Ovary (tissue), 10 donors: ENCODE results near the gene PRM2. TPM values are rescaled to one million over a fixed set of nuclear protein-coding genes. Genes with fewer than 3 reads are reported as not detected.

ENCODE experiments used
- DNase-seq, 5 donors: peaks; one replicate each; pipeline ENCODE4 v3.0.0-alpha.2; 2019 to 2020
- H3K27ac ChIP-seq, 2 donors: fragments of 200-600 bp; one replicate each; pipeline versions ENCODE4 v1.5.1 to v1.8.0; 2019 to 2022
- H3K27me3 ChIP-seq: fragments of 200-600 bp; one replicate; pipeline ENCODE4 v1.8.0; 2022
- H3K36me3 ChIP-seq: fragments of 200-600 bp; sonication (generic); one replicate; pipeline ENCODE4 v1.5.1; 2019
- H3K4me1 ChIP-seq: one replicate; pipeline ENCODE4 v1.8.1; 2013; ENCODE audit warnings: mild to moderate bottlenecking, moderate library complexity; ENCODE audit not compliant: insufficient read depth
- H3K4me3 ChIP-seq: fragments of 200-600 bp; sonication (generic); one replicate; pipeline ENCODE4 v1.5.1; 2017
- H3K9me3 ChIP-seq, 2 donors: fragments of 200-600 bp in 1 of 2; sonication (generic) in 1 of 2; one replicate each; pipeline versions ENCODE4 v1.5.1 to v1.8.1; 2013 to 2019; ENCODE audit warnings: mild to moderate bottlenecking in 1 of 2, moderate library complexity in 1 of 2
- CTCF ChIP-seq, 3 donors: fragments of 450-650 bp in 2 of 3; fragments of 200-600 bp in 1 of 3; IDR thresholded peaks; one replicate each; pipeline versions ENCODE4 v1.5.1 to v1.8.0; 2016 to 2022; ENCODE audit warnings: antibody characterized with exemption in 3 of 3, mild to moderate bottlenecking in 1 of 3
- EP300 ChIP-seq: sonication (generic); formaldehyde crosslinking; IDR thresholded peaks from one replicate; pipeline ENCODE4 v1.6.1; 2017; ENCODE audit warnings: antibody characterized with exemption
- POLR2A ChIP-seq: fragments of 450-650 bp; IDR thresholded peaks from one replicate; pipeline ENCODE4 v1.6.1; 2017; ENCODE audit warnings: antibody characterized with exemption, mild to moderate bottlenecking, moderate library complexity
- WGBS, 3 donors: extraction: QIAGEN DNeasy Blood & Tissue Kit in 1 of 3; methylation state at CpG; one replicate each; pipeline versions ENCODE4 v1.1.5 to v1.1.7; 2013 to 2017; 5-methylcytosine and 5-hydroxymethylcytosine counted together
- intact Hi-C, 4 donors: fragments of 100-400 bp; cut with DNase I; formaldehyde crosslinking; loops; one replicate each; pipeline versions ENCODE4 v1.11.0 to v1.15.1; 2022 to 2023
- long read RNA-seq, 3 donors: library from polyadenylated mRNA in 2 of 3; unstranded in 2 of 3; transcript quantifications; one replicate each; pipeline ENCODE4 v2.0.0 and lab custom pipeline, GENCODE V29; 2021 to 2026
- polyA plus RNA-seq, 2 donors: library from polyadenylated mRNA; stranded (reverse); fragments of 200-250 nt in 1 of 2; fragments of 350-450 nt in 1 of 2; fragmentation: Illumina TruSeq in 1 of 2; extraction: RNeasy Lipid Tissue Mini Kit (QIAGEN cat#74804) in 1 of 2; gene quantifications; one replicate each; pipeline ENCODE4 v1.2.3, GENCODE V29; 2013 to 2014
- total RNA-seq, 7 donors: library from RNA; depleted of rRNA in 2 of 7; stranded (reverse); fragments of >200 nt in 2 of 7; fragmentation: NEBNext Ultra II Directional in 3 of 7; extraction: Animal tissue kit (Norgen Biotek cat#: 25700) in 3 of 7; gene quantifications; one replicate each; pipeline versions ENCODE4 v1.1.0 to v1.2.4, GENCODE V29; 2016 to 2023
- donor health status: DM: no; HTN: no; CAD: no; lungs with moderate emphysema.
- donor health status: DM: no; HTN: no; CAD: no.
- donor health status: Bipolar disorder and iron deficiency.
- donor health status: DM: yes; HTN: yes; CAD: no.
- donor health status: DM: no; HTN: no; CAD: no.
- donor health status: DM: yes; HTN: yes; CAD: no.

Gene PRM2
- not detected for total RNA-seq
- not detected for polyA plus RNA-seq
- long read RNA-seq, donor 1, result 0 reads
- long read RNA-seq, donor 2, result 0 reads
- long read RNA-seq, donor 3, result 0 reads

GRCh38 chr16:11276143-11276895 lies at the start of gene PRM2:
Gene PRM2 (minus strand): TSS chr16:11276480. CDS start chr16:11276370, 110 bp downstream.
- intact Hi-C loops, result no loop called here
- no peak for TF ChIP-seq POLR2A
- no peak for TF ChIP-seq EP300
- no peak for TF ChIP-seq CTCF (IDR thresholded peaks at IDR 0.05)
- no peak for DNase-seq
- Histone ChIP-seq H3K36me3 (no peaks in the 10 kb centered on the region), H3K4me3 (no peak within 1 kb of the TSS), H3K4me1 (no peaks in the 10 kb centered on the region), H3K27ac (no peak within 1 kb of the TSS), H3K9me3 (no peaks in the 10 kb centered on the region), H3K27me3 (no peaks in the 10 kb centered on the region)
- 91 to 95% (median 93%) methylated on average over 26 of the region's 26 CpGs for WGBS, 3 donors

DNA sequence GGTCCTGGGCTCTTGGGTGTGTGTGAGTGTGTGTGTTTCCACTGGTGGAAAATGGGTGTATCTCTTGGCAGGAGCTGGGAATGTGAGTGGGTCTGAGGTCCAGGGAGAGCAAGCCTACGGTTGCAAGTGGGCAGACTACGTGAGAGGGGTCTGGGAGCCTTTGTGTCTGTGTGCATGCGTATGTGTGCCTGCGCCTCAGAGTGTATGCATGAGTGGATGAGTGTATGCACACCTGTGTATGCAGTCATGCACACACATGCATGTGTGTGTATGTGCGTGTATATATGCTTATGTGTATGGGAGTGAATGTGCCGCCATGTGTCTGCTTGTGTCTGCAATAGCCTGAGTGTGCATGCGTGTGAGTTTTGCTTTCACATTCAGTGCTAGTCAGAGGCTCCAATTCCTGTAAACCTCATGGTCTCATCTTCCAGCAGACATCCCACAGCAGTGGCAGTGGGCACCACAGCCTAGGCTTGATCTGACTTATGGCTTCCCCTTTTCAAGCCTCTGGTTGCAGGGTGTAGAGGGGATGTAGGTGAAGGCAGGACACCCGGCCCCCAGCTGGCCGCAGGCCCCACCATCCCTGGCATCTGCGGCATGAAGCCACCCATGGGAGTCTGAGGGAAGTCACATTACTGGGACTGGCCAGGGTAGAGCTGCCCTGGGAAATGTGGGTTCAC lies 49.3 kb upstream of the PRM2 start:
- Histone ChIP-seq H3K4me1 (peaks cover 6% of the 10 kb centered on the region), H3K9me3 (no peaks in the 10 kb centered on the region), H3K4me3 (no peak overlapping the region), H3K27me3 (no peaks in the 10 kb centered on the region), H3K36me3 (no peaks in the 10 kb centered on the region), H3K27ac (no peak overlapping the region)
- intact Hi-C loops, result no loop called here
- no peak for DNase-seq
- TF ChIP-seq EP300 (no peak), POLR2A (no peak), CTCF (IDR thresholded peaks at IDR 0.05) (no peak)
- WGBS, 3 donors, result 88 to 93% (median 89%) methylated on average over 10 of the region's 10 CpGs

DNA sequence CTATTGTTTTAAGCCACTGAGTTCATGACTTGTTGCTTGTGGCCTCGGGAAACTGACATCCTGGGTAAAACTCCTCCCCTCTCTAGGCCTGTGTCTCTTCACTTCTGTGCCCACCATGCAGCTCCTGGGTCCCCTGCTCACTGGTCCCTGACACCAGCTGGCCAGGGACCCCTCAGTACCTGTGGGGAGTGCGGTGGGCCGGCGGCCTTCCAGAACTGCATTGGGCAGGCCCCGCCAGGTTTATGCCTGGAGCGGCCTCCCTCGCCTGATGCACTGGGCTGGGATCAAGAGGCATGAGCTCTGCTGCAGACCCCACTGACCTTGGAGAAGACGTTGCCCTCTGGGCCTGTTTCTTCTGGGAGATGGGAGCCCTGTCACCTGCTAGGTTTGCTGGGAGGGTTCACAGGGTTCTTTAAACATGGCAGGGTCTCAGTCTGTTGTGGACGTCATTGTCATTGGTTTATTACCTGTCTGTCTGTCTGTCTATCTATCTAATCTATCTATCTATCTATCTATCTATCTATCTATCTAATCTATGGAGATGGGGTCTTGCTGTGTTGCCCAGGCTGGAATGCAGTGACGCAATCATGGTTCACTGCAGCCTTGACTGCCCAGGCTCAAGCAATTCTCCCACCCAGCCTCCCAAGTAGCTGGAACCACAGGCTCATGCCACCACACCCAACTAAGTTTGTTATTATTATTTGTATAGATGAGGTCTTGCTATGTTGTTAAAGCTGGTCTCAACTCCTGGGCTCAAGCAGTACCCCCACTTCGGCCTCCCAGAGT lies 47.5 kb upstream of the PRM2 start:
- peaks cover 6% of the 10 kb centered on the region for H3K4me1 ChIP-seq
- intact Hi-C loops, result loop anchor here in 1 of 4 donors (5.0 kb wide), 1 partner anchor 61 kb away; no protein-coding TSS in a partner anchor
- no peak overlapping the region for H3K4me3 ChIP-seq
- 84 to 91% (median 89%) methylated on average over 11 of the region's 11 CpGs for WGBS, 3 donors
- no peak overlapping the region for H3K27ac ChIP-seq
- no peak for DNase-seq
- TF ChIP-seq EP300 (no peak), CTCF (IDR thresholded peaks at IDR 0.05) (no peak), POLR2A (no peak)
- no peaks in the 10 kb centered on the region for H3K9me3 ChIP-seq
- H3K27me3 ChIP-seq, result no peaks in the 10 kb centered on the region
- H3K36me3 ChIP-seq, result no peaks in the 10 kb centered on the region

DNA sequence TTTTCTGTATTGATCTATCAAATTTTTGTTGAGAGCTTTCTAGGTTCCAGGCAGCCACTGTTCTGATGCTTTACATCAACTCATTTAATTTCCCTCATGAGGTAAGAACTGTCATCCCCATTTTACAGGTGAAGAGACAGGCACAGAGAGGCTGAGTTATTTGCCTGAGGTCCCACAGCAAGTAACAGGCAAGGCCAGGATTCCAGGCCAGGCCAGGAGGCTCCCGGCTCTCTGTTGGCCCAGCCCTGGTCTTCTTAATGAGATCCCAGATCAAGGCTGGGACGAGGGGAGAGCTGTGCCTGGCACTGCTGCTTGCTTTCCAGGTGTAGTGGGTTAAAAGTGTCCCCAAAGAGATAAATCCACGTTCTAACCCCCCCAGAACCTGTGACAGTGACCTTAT lies 46.5 kb upstream of the PRM2 start:
- Histone ChIP-seq H3K27me3 (no peaks in the 10 kb centered on the region), H3K4me1 (peaks cover 4% of the 10 kb centered on the region), H3K9me3 (no peaks in the 10 kb centered on the region), H3K36me3 (no peaks in the 10 kb centered on the region), H3K4me3 (no peak overlapping the region), H3K27ac (no peak overlapping the region)
- TF ChIP-seq CTCF (IDR thresholded peaks at IDR 0.05) (no peak), EP300 (no peak), POLR2A (no peak)
- no peak for DNase-seq
- intact Hi-C loops, result loop anchor here in 1 of 4 donors (5.0 kb wide), 1 partner anchor 61 kb away; no protein-coding TSS in a partner anchor
- WGBS, 3 donors, result 82 to 87% (median 85%) methylated on average over 3 of the region's 3 CpGs
